Thymus (tissue), 14 donors: ENCODE results near the gene SRA1. TPM values are rescaled to one million over a fixed set of nuclear protein-coding genes. Genes with fewer than 3 reads are reported as not detected.
A peak's percentile ranks its signal among the peaks of the same experiment; 100 is the strongest.
"Not testable (repeated sequence)": the region's sequence is repeated elsewhere in the genome, so short reads cannot be mapped to it uniquely, and the experiment has no call there.

ENCODE experiments used
- DNase-seq, 9 donors: peaks; one replicate each; pipeline ENCODE4 v3.0.0-alpha.2; 2013; ENCODE audit warnings: low spot score in 9 of 9, low read depth in 6 of 9, missing footprints in 1 of 9
- H3K27ac ChIP-seq, 2 donors: one replicate each; pipeline ENCODE4 v1.5.1; 2013; ENCODE audit warnings: control low read depth in 1 of 2, low read depth in 1 of 2, low read length in 1 of 2, mild to moderate bottlenecking in 1 of 2, moderate library complexity in 1 of 2
- H3K27me3 ChIP-seq, 2 donors: one replicate each; pipeline ENCODE4 v1.5.1; 2013; ENCODE audit warnings: low read length in 1 of 2; ENCODE audit not compliant: control insufficient read depth in 2 of 2, insufficient read depth in 1 of 2
- H3K36me3 ChIP-seq, 2 donors: one replicate each; pipeline ENCODE4 v1.5.1; 2013; ENCODE audit warnings: low read length in 1 of 2, mild to moderate bottlenecking in 1 of 2, moderate library complexity in 1 of 2; ENCODE audit not compliant: control insufficient read depth in 2 of 2, insufficient read depth in 2 of 2
- H3K4me1 ChIP-seq, 2 donors: one replicate each; pipeline ENCODE4 v1.5.1; 2013; ENCODE audit warnings: low read length in 2 of 2; ENCODE audit not compliant: control insufficient read depth in 2 of 2, insufficient read depth in 2 of 2
- H3K4me3 ChIP-seq, 2 donors: one replicate each; pipeline ENCODE4 v1.5.1; 2013; ENCODE audit warnings: low read length in 2 of 2, control low read depth in 1 of 2, mild to moderate bottlenecking in 1 of 2
- H3K9me3 ChIP-seq, 2 donors: one replicate each; pipeline ENCODE4 v1.5.1; 2013; ENCODE audit warnings: low read length in 1 of 2, mild to moderate bottlenecking in 1 of 2; ENCODE audit not compliant: control insufficient read depth in 2 of 2, insufficient read depth in 1 of 2
- WGBS: extraction: QIAGEN DNeasy Blood & Tissue Kit; methylation state at CpG from one replicate; pipeline ENCODE4 v1.1.7; 2013; 5-methylcytosine and 5-hydroxymethylcytosine counted together
- long read RNA-seq, 10 donors: transcript quantifications; one replicate each; lab custom pipeline, GENCODE V29; 2026
- polyA plus RNA-seq: library from polyadenylated mRNA; stranded (reverse); fragments of 200-250 nt; gene quantifications from one replicate; pipeline ENCODE4 v1.2.3, GENCODE V29; 2013
- total RNA-seq: library from RNA; stranded (reverse); fragments of 120-200 nt; gene quantifications from one replicate; pipeline ENCODE4 v1.2.4, GENCODE V29; 2013
- donor health status: healthy.

The SRA1 gene
- total RNA-seq, result 29.7 TPM
- polyA plus RNA-seq, result 46.3 TPM
- long read RNA-seq, donor 1, partial matches to known transcripts, result 0 of 2 reads
- long read RNA-seq, donor 1, other reads (novel, unspliced or antisense), result 0 of 2 reads
- long read RNA-seq, donor 2, result 0 reads
- long read RNA-seq, donor 3, transcript SRA1-201 (5 exons, 2,107 nt), result major isoform, 25 of 34 reads
- long read RNA-seq, donor 3, transcript SRA1-205 (4 exons, 1,466 nt), result minor isoform, 7 of 34 reads
- long read RNA-seq, donor 3, partial matches to known transcripts, result 0 of 34 reads
- long read RNA-seq, donor 3, other reads (novel, unspliced or antisense), result 0 of 34 reads
- long read RNA-seq, donor 4, transcript SRA1-201 (5 exons, 2,107 nt), result major isoform, 10 of 13 reads
- long read RNA-seq, donor 4, partial matches to known transcripts, result 0 of 13 reads
- long read RNA-seq, donor 4, other reads (novel, unspliced or antisense), result 0 of 13 reads
- long read RNA-seq, donor 5, transcript SRA1-201 (5 exons, 2,107 nt), result major isoform, 28 of 36 reads
- long read RNA-seq, donor 5, transcript SRA1-205 (4 exons, 1,466 nt), result minor isoform, 6 of 36 reads
- long read RNA-seq, donor 5, partial matches to known transcripts, result 0 of 36 reads
- long read RNA-seq, donor 5, other reads (novel, unspliced or antisense), result 0 of 36 reads
- long read RNA-seq, donor 6, transcript SRA1-201 (5 exons, 2,107 nt), result major isoform, 14 of 18 reads
- long read RNA-seq, donor 6, partial matches to known transcripts, result 0 of 18 reads
- long read RNA-seq, donor 6, other reads (novel, unspliced or antisense), result 0 of 18 reads
- long read RNA-seq, donor 7, transcript SRA1-205 (4 exons, 1,466 nt), result minor isoform, 6 of 32 reads
- long read RNA-seq, donor 7, transcript SRA1-201 (5 exons, 2,107 nt), result major isoform, 26 of 32 reads
- long read RNA-seq, donor 7, partial matches to known transcripts, result 0 of 32 reads
- long read RNA-seq, donor 7, other reads (novel, unspliced or antisense), result 0 of 32 reads
- long read RNA-seq, donor 8, transcript SRA1-201 (5 exons, 2,107 nt), result major isoform, 9 of 9 reads
- long read RNA-seq, donor 8, partial matches to known transcripts, result 0 of 9 reads
- long read RNA-seq, donor 8, other reads (novel, unspliced or antisense), result 0 of 9 reads
- long read RNA-seq, donor 9, transcript SRA1-201 (5 exons, 2,107 nt), result major isoform, 6 of 13 reads
- long read RNA-seq, donor 9, partial matches to known transcripts, result 6 of 13 reads
- long read RNA-seq, donor 9, other reads (novel, unspliced or antisense), result 0 of 13 reads
- long read RNA-seq, donor 10, transcript SRA1-201 (5 exons, 2,107 nt), result major isoform, 21 of 25 reads
- long read RNA-seq, donor 10, partial matches to known transcripts, result 0 of 25 reads
- long read RNA-seq, donor 10, other reads (novel, unspliced or antisense), result 0 of 25 reads

- H3K36me3 ChIP-seq, result peaks cover 3 to 18% of the 10 kb centered on the region in 2 donors
- no peaks in the 10 kb centered on the region for H3K9me3 ChIP-seq
- peak in 7 of 9 donors; percentile 65 to 87 (median 76) for DNase-seq
- peak within 1 kb of the TSS; percentile 81 to 83 for H3K4me3 ChIP-seq
- no peaks in the 10 kb centered on the region for H3K27me3 ChIP-seq
- peak within 1 kb of the TSS; percentile 80 to 85 for H3K27ac ChIP-seq
- WGBS, result under 1% methylated on average over 46 of the region's 46 CpGs
- peaks cover 20 to 21% of the 10 kb centered on the region in 2 donors for H3K4me1 ChIP-seq
Observed at GRCh38 chr5:140557136-140557805, at the start of gene SRA1. SRA1 (minus strand) TSS chr5:140557473; CDS start chr5:140557452, 21 bp downstream.

- no peak for DNase-seq
- Histone ChIP-seq H3K36me3 (no peaks in the 10 kb centered on the region), H3K4me3 (no peak overlapping the region), H3K27ac (no peak overlapping the region), H3K27me3 (peaks cover 0 to 6% of the 10 kb centered on the region in 2 donors), H3K4me1 (no peaks in the 10 kb centered on the region), H3K9me3 (no peaks in the 10 kb centered on the region)
- WGBS, result 97% methylated on average over 2 of the region's 2 CpGs
Observed at GRCh38 chr5:140607031-140607430, 49.8 kb upstream of the SRA1 start.

- Histone ChIP-seq H3K27me3 (peaks cover 0 to 6% of the 10 kb centered on the region in 2 donors), H3K27ac (no peak overlapping the region), H3K36me3 (no peaks in the 10 kb centered on the region), H3K4me3 (no peak overlapping the region), H3K9me3 (no peaks in the 10 kb centered on the region), H3K4me1 (no peaks in the 10 kb centered on the region)
- whole genome bisulfite sequencing, result 96% methylated on average over 3 of the region's 3 CpGs
- no peak for DNase-seq
Observed at GRCh38 chr5:140605879-140606278, 48.6 kb upstream of the SRA1 start.

GRCh38 chr5:140603734-140604133 is 46.5 kb upstream of the SRA1 start:
- H3K9me3 ChIP-seq, result no peaks in the 10 kb centered on the region
- no peaks in the 10 kb centered on the region for H3K4me1 ChIP-seq
- no peaks in the 10 kb centered on the region for H3K27me3 ChIP-seq
- 97% methylated on average over 2 of the region's 2 CpGs for WGBS
- DNase-seq, result no peak
- no peaks in the 10 kb centered on the region for H3K36me3 ChIP-seq
- no peak overlapping the region for H3K27ac ChIP-seq
- no peak overlapping the region for H3K4me3 ChIP-seq

- H3K27ac ChIP-seq, H3K4me1 ChIP-seq, H3K9me3 ChIP-seq, DNase-seq, H3K4me3 ChIP-seq, H3K27me3 ChIP-seq, H3K36me3 ChIP-seq: not testable (repeated sequence)
- 96% methylated on average over 4 of the region's 4 CpGs for WGBS
Observed at GRCh38 chr5:140603446-140603698, 46.1 kb upstream of the SRA1 start.

- no peaks in the 10 kb centered on the region for H3K36me3 ChIP-seq
- no peaks in the 10 kb centered on the region for H3K27me3 ChIP-seq
- H3K9me3 ChIP-seq, result no peaks in the 10 kb centered on the region
- DNase-seq, result no peak
- WGBS, result 91% methylated on average over 4 of the region's 4 CpGs
- H3K4me3 ChIP-seq, result no peak overlapping the region
- H3K27ac ChIP-seq, result no peak overlapping the region
- no peaks in the 10 kb centered on the region for H3K4me1 ChIP-seq
Observed at GRCh38 chr5:140602147-140602546, 44.9 kb upstream of the SRA1 start.

- H3K36me3 ChIP-seq, result no peaks in the 10 kb centered on the region
- no peaks in the 10 kb centered on the region for H3K27me3 ChIP-seq
- DNase-seq, result no peak
- H3K9me3 ChIP-seq, result no peaks in the 10 kb centered on the region
- no peak overlapping the region for H3K27ac ChIP-seq
- H3K4me1 ChIP-seq, result no peaks in the 10 kb centered on the region
- no peak overlapping the region for H3K4me3 ChIP-seq
Observed at GRCh38 chr5:140600096-140600495, 42.8 kb upstream of the SRA1 start.

GRCh38 chr5:140598836-140599235 is 41.6 kb upstream of the SRA1 start:
- Histone ChIP-seq H3K27me3 (peaks cover 0 to 5% of the 10 kb centered on the region in 2 donors), H3K4me3 (no peak overlapping the region), H3K36me3 (no peaks in the 10 kb centered on the region), H3K9me3 (no peaks in the 10 kb centered on the region), H3K4me1 (no peaks in the 10 kb centered on the region), H3K27ac (no peak overlapping the region)
- DNase-seq, result no peak
- 97% methylated on average over 2 of the region's 2 CpGs for WGBS
